ENCODE results near the gene BEX3. TPM values are rescaled to one million over a fixed set of nuclear protein-coding genes. Genes with fewer than 3 reads are reported as not detected.
"Not testable (repeated sequence)": the region's sequence is repeated elsewhere in the genome, so short reads cannot be mapped to it uniquely, and the experiment has no call there.

BEX3 gene
- polyA plus RNA-seq, 1 donor from 2014 or later, result 7.0 TPM

DNA sequence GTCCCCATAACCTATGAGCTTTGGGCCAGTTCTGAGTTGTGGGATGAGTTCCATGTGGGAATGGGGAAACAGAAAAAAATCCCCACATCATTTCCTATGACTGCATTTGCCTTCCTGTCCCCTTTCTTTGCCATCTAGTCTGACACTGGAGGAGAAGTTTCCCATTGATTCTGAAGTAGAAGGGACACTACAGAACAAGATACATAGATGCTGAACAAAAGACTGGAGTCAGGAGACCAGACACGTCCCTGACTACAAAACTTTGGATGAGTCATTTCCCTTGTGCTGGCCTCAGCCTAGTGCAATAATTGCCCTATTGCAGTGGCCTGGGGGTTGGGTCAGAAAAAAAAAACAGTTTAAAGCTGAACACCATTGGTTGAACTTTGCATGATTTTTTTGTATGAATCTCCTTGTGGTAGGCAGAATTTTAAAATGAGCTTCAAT is 22.1 kb downstream of the BEX3 start:
- Mint-ChIP-seq H3K36me3 (no peaks in the 10 kb centered on the region), H3K9me3 (no peaks in the 10 kb centered on the region), H3K27ac (no peak overlapping the region), H3K27me3 (peaks cover 8% of the 10 kb centered on the region), H3K4me1 (no peaks in the 10 kb centered on the region), H3K4me3 (no peak overlapping the region)

DNA sequence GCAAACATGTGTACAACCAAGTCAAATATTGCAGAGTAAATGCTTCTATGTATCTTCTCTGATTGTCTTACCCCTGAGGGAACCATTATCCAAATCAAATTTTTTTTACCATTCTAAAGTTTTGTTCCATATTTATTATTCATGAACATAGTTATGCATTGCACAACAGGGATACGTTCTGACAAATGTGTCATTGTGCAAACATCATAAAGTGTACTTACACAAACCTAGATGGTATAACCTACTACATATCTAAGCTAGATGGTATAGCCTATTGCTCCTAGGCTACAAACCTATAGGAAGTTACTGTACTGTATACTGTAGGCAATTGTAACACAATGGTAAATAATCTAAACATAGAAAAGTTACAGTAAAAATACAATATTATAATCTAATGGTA is 23.4 kb downstream of the BEX3 start:
- Mint-ChIP-seq H3K36me3 (no peaks in the 10 kb centered on the region), H3K9me3 (no peaks in the 10 kb centered on the region), H3K27ac (no peak overlapping the region), H3K4me1 (no peaks in the 10 kb centered on the region), H3K4me3 (no peak overlapping the region), H3K27me3 (peaks cover 12% of the 10 kb centered on the region)

DNA sequence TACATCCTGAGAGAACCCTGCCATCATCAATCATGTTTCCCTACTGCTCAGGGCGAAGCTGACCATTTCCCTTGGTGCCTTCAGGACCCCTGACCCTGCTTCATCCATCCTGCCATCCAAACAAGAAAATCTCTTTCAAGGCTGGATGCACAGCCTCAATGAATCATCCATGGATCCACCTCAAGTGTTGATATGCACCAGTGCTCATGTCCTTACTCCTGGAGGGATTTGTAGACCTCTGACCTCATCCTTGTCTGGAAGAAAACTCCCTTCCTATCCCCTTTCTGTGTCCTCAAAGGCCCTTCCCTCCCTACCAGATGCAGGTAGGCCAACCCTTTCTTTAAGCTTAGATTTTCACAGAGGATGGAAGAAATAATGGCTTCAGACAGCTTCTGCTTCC is 24.6 kb downstream of the BEX3 start:
- peaks cover 0 to 2% (median 0%) of the 10 kb centered on the region in 3 donors for H3K4me1 Mint-ChIP-seq
- H3K27me3 Mint-ChIP-seq, result peaks cover 12% of the 10 kb centered on the region

DNA sequence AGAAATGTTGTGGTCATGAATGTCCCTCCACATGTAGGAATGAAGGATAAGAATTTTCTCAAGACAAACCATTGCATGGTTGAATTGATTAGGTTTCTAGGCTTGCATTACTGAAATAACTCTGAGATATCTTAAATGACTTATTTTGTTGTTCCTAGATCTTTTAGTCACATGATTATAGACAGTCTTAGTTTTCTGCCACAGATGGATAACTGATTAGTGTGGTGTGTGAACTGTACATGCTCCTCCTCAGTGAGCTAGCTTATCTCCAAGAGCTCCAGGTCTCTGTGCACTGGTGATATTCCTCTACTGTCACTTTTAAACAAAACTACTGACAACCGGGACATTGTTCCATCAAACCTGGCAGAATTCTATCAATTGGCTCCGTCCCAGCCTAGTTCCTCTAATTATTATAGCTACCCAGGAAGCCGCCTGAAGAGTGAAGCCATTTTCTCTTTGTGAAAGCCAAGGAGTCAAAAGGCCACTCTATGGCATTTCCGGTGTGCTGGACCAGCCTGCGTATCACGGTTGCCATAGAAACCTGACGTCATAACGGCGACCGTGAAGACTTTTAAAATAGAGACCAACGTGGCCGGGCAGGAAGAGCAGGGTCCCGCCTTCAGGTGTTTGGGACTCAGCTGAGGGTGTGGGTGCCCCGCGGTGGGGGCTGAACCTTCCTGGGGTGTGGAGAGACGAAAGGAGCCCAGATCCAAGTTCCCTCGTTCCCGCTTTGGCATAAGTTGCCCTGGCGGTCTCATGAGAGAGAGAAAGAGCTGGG is 28.1 kb downstream of the BEX3 start:
- Mint-ChIP-seq H3K36me3 (no peaks in the 10 kb centered on the region), H3K4me3 (peak overlapping the region; percentile 84 to 91 (median 86)), H3K27me3 (peaks cover 10% of the 10 kb centered on the region), H3K27ac (peak overlapping the region in 2 of 3 donors; percentile 81 to 89), H3K4me1 (peaks cover 0 to 2% (median 0%) of the 10 kb centered on the region in 3 donors), H3K9me3 (no peaks in the 10 kb centered on the region)

More for the DNA sequence above, 24.6 kb downstream of the BEX3 start:
- H3K36me3 Mint-ChIP-seq, result no peaks in the 10 kb centered on the region
- no peaks in the 10 kb centered on the region for H3K9me3 Mint-ChIP-seq
- no peak overlapping the region for H3K27ac Mint-ChIP-seq
- H3K4me3 Mint-ChIP-seq, result no peak overlapping the region

DNA sequence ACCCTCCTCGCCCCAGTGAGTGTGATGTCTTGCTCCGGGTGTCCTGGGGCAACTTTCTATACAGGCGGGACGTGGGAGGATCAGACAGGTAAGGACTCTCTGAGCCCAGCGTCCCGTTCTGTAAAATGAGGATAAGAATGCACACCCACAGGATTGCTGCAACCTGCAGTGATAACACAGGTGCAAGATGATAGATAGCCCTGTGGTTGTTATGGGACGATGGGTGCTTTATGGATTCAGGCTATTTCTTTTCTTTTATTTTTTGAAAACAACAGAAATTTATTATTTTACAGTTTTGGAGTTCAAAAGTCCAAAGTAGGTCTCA is 28.6 kb downstream of the BEX3 start:
- Mint-ChIP-seq H3K36me3 (no peaks in the 10 kb centered on the region), H3K27me3 (peaks cover 10% of the 10 kb centered on the region), H3K9me3 (no peaks in the 10 kb centered on the region), H3K4me3 (peak overlapping the region; percentile 84 to 91 (median 86)), H3K27ac (no peak overlapping the region), H3K4me1 (peaks cover 0 to 2% (median 0%) of the 10 kb centered on the region in 3 donors)

DNA sequence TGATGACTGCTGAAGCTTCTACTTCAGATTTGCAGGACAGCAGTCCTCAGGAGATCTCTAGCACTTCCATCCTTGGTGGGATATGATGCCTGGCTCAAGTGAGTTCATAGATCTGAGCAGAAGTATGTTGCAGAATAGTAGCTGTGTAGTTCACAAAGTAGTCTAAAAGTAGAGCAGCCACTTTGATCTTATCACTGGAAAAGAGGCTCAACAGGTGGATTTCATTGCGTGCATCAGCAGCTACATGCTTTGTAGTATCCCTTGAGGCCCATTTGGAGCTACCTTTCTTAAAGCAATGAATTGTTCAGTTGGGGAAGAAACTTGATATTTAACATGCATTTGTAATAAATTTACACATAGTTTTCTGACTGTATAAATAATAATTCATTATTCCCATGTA is 29.9 kb downstream of the BEX3 start:
- Mint-ChIP-seq H3K27ac (no peak overlapping the region), H3K27me3 (peaks cover 10% of the 10 kb centered on the region), H3K9me3 (no peaks in the 10 kb centered on the region), H3K4me3 (no peak overlapping the region), H3K4me1 (peaks cover 0 to 2% (median 0%) of the 10 kb centered on the region in 3 donors), H3K36me3 (no peaks in the 10 kb centered on the region)

DNA sequence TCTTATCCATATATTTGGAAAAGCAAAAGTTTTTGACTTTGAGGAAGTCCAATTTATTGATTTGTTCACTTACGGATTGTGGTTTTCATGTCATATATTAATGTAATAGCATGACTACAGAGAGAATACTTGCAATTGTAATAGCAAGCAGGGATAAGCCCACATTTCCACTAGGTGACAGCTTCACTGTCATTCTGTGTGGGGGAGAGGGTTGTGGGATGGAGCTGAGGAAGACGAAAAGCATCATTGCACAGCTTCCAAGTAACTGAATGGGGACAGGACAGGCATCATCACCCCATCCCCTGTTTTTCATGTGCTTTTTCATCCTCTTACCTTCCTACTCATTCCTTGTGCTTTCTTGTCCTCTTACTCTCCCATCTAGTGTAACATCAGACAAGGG is 31.4 kb downstream of the BEX3 start:
- Mint-ChIP-seq H3K4me1 (peaks cover 0 to 2% (median 0%) of the 10 kb centered on the region in 3 donors), H3K27ac (no peak overlapping the region), H3K36me3 (no peaks in the 10 kb centered on the region), H3K4me3 (no peak overlapping the region), H3K9me3 (no peaks in the 10 kb centered on the region), H3K27me3 (peaks cover 10% of the 10 kb centered on the region)

DNA sequence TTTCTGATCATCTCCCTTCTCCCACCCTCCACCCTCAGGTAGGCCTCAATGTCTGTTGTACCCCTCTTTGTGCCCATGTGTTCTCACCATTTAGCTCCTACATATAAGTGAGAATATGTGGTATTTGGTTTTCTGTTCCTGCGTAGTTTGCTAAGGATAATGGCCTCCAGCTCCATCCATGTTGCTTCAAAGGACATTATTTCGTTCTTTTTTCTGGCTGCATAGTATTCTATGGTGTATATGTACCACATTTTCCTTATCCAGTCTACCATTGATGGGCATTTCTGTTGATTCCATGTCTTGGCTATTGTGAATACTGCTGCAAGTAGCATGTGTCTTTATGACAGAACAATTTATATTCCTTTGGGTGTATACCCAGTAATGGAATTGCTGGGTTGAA is 35.4 kb downstream of the BEX3 start:
- not testable (repeated sequence) for H3K4me3 Mint-ChIP-seq, H3K4me1 Mint-ChIP-seq, H3K36me3 Mint-ChIP-seq, H3K9me3 Mint-ChIP-seq, H3K27ac Mint-ChIP-seq, H3K27me3 Mint-ChIP-seq

DNA sequence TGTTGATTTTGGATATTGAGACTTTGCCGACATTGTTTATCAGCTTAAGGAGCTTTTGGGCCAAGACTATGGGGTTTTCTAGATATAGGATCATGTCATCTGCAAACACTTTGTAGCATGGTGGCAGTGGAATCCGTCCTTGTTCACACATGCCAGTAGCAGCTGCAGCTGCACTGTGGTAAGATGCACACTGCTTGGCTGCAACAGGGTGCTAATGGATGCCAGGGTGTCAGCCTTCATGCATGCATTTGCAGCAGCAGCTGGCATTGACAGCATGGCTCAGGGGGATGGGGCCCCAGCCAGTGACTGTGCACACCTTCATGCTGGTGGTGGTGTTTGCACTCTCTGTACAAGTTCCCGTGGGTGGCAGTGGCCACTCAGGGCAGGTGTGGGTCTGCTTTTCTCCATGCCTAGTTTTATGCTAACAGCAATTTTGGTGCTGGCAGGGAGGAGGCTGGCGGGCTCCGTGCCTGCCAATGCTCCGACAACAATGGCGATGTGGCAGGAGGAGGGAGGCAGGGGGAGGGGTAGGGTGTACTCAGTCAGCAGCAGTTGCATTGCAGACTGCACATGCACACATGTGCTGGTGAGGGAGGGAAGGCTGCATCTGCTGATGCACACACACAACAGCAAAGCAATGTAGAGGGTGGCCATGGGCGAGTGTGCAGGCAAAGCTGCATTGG is 37.5 kb downstream of the BEX3 start:
- Mint-ChIP-seq H3K27me3 (peaks cover 2% of the 10 kb centered on the region), H3K9me3 (no peaks in the 10 kb centered on the region), H3K4me3 (no peak overlapping the region), H3K36me3 (no peaks in the 10 kb centered on the region), H3K27ac (no peak overlapping the region), H3K4me1 (no peaks in the 10 kb centered on the region)

DNA sequence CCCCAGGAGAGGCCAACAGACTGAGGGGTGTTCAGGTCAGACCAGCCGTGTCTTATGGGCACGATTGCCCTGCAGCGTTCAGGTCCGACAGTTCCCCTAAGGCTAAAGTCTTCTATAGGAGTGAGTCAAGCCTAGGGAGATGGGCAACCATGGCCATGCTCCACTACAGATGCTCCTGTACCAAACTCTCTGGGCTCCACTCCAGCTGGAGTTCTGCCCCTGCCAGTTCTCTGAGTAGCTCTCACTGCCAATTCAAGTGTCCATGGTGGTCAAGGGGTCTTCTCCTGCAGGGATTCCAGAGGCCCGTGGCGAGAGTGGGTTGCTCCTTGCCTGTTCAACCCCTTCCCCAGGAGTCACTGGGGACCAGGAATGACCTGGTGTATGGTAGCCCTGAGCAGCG is 38.2 kb downstream of the BEX3 start:
- Mint-ChIP-seq H3K27me3 (peaks cover 2% of the 10 kb centered on the region), H3K9me3 (no peaks in the 10 kb centered on the region), H3K27ac (no peak overlapping the region), H3K4me1 (no peaks in the 10 kb centered on the region), H3K36me3 (no peaks in the 10 kb centered on the region), H3K4me3 (no peak overlapping the region)

DNA sequence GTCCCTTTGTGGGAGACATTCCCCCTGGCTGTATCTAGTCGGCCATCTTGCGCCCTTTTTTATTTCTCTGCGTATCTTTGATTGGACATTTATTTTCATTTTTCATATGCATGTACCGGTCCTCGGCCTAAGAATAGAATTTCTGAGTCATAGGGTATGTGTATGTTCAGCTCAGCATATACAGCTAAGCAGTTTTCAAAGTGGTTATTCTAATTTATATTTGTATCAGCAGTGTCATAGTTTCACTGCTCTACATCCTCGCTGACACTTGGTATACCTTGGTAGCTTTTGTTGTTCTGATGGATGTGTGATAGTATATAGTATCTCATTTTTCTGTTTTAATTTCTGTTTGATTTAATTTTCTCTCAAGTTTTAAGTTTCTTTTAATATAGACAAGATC is 38.7 kb downstream of the BEX3 start:
- Mint-ChIP-seq H3K27ac (no peak overlapping the region), H3K4me3 (no peak overlapping the region), H3K4me1 (no peaks in the 10 kb centered on the region), H3K9me3 (no peaks in the 10 kb centered on the region), H3K27me3 (peaks cover 2% of the 10 kb centered on the region), H3K36me3 (no peaks in the 10 kb centered on the region)

DNA sequence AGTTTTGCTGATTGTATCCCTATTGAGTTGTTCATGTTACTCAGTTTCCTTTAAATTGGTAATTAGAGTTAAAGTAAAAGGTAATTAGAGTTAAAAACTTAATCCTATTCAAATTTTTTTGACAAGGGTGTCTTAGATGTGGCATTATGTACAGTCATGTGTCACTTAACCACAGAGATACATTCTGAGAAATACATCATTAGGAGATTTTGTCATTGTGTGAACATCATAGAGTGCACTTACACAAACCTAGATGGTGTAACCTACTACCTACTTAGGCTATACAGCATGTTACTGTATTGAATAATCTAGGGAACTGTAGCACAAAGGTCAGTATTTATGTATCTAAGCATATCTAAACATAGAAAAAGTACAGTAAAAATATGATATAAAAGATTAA is 39.2 kb downstream of the BEX3 start:
- Mint-ChIP-seq H3K27me3 (peaks cover 2% of the 10 kb centered on the region), H3K9me3 (no peaks in the 10 kb centered on the region), H3K36me3 (no peaks in the 10 kb centered on the region), H3K4me3 (no peak overlapping the region), H3K4me1 (no peaks in the 10 kb centered on the region), H3K27ac (no peak overlapping the region)

DNA sequence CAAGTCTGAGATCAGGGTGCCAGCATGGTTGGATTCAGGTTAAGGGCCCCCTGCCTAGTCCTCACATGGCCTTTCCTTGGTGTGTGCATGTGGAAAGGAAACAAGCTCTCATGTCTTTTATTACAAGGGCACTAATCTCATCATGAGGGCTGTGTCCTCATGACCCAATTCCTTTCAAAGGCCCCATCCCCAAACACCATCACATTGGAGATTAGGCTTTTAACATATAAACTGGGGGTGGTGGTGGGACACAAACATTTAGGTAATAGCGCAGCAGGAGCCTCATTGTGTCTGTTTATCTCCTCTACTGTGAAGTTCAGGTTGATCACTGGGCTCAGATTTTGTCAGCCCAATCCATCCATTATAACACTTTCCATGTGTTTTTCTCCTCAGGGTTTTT is 41.0 kb downstream of the BEX3 start:
- H3K9me3 Mint-ChIP-seq, result no peaks in the 10 kb centered on the region
- no peak overlapping the region for H3K27ac Mint-ChIP-seq
- H3K4me3 Mint-ChIP-seq, result no peak overlapping the region
- H3K4me1 Mint-ChIP-seq, result no peaks in the 10 kb centered on the region
- H3K27me3 Mint-ChIP-seq, result peaks cover 2% of the 10 kb centered on the region
- H3K36me3 Mint-ChIP-seq, result no peaks in the 10 kb centered on the region

DNA sequence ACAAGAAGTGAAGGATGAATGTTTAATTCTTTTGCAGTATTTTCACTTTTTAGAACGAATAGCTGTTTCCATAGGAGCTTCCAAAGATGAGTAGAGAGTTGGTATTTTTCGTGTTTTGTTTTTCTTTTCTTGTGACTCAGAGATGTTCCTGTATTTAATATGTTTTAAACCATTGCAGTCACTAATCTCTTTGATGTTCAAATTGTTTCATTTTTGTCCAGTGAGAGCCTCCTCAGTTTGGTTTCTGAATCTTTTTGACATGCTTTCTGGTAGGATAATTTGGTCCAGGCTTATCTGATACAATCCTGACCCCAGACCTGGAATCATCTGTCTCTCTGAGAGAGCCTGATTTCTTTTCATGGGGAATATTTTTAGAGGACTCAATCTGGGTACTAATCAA is 41.6 kb downstream of the BEX3 start:
- no peak overlapping the region for H3K4me3 Mint-ChIP-seq
- no peaks in the 10 kb centered on the region for H3K36me3 Mint-ChIP-seq
- peaks cover 2% of the 10 kb centered on the region for H3K27me3 Mint-ChIP-seq
- no peaks in the 10 kb centered on the region for H3K4me1 Mint-ChIP-seq
- H3K9me3 Mint-ChIP-seq, result no peaks in the 10 kb centered on the region
- H3K27ac Mint-ChIP-seq, result no peak overlapping the region

DNA sequence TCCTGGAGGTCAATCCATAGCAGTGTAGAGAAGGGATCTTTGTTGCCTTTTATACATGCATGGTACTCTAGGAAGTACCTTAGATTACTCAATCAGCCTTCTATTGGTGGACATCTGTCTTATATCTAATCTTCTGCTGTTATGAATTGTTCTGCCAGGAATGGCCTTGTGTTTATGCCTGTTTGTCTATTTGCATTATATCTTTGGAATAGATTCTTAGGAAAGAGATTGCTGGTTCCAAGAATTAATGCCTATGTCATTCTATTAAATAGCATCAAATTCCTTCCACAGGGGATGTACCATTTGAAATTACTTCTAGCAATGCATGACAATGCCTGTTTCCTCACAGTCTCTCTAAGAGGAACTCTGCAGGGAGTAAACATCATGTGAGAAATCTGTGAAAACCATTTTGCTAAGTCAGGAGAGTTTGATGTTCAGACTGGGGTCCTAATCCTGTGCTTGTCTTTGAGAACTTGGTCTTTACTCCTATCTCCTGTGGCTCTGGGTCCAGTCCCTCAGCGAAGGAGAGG is 42.5 kb downstream of the BEX3 start:
- Mint-ChIP-seq H3K36me3 (no peaks in the 10 kb centered on the region), H3K4me3 (no peak overlapping the region), H3K27me3 (peaks cover 2% of the 10 kb centered on the region), H3K27ac (no peak overlapping the region), H3K4me1 (no peaks in the 10 kb centered on the region), H3K9me3 (no peaks in the 10 kb centered on the region)
